HUES48 (cell line): ENCODE data around the gene LHX5.

ENCODE experiments used
- H3K27ac ChIP-seq: one replicate; pipeline ENCODE4 v1.7.0; 2013; ENCODE audit warnings: low read depth, low read length, inconsistent platforms
- H3K27me3 ChIP-seq: 2 replicates; pipeline ENCODE4 v1.6.1; 2013; ENCODE audit warnings: mild to moderate bottlenecking, low read length; ENCODE audit not compliant: control insufficient read depth, insufficient read depth
- H3K36me3 ChIP-seq: 2 replicates; pipeline ENCODE4 v1.6.1; 2013; ENCODE audit warnings: low read length; ENCODE audit not compliant: control insufficient read depth, insufficient read depth
- H3K4me1 ChIP-seq: 2 replicates; pipeline ENCODE4 v1.6.1; 2013; ENCODE audit warnings: mild to moderate bottlenecking, low read length; ENCODE audit not compliant: control insufficient read depth, insufficient read depth
- H3K4me3 ChIP-seq: 2 replicates; pipeline ENCODE4 v1.5.1; 2013; ENCODE audit warnings: mild to moderate bottlenecking, low read depth, low read length
- H3K9ac ChIP-seq: 2 replicates; pipeline ENCODE4 v1.6.1; 2013; ENCODE audit warnings: mild to moderate bottlenecking, low read depth, low read length, moderate library complexity
- H3K9me3 ChIP-seq: 2 replicates; pipeline ENCODE4 v1.6.1; 2013; ENCODE audit warnings: low read length; ENCODE audit not compliant: control insufficient read depth, insufficient read depth

Gene LHX5

DNA sequence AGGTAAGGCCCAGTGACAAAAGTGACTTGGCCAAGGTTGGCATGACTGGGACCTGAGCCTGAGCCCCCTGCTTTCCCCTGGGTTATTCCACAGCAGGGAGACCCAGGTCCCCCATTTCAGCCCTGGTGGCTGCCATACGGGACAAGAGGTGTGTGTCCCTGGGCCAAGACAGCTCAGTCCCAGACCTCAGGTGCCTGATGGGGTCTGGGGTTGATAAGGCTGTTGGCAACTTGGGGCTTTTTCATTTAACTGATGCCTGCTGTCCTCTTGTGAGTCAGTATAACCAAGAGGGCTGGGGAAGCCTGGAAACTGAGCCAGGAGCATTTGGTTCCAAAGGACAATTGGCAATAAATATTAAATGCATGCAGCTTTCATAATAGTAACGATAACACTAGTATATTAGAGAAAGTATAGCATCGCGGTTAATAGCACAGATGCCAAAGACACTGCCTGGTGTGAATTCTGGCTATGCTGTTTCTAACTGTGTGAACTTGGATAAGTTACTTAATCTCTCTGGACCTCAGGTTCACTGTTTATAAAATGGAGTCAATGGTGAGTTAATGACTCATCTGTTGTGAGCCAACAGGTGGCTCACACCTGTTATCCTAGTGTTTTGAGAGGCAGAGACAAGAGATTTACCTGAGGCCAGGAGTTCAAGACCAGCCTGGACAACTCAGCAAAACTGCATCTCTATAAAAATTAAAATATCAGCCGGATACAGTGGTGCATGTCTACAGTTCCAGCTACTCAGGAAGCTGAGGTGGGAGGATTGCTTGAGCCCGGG is 48.6 kb downstream of the LHX5 start:
- no peak overlapping the region for H3K9ac ChIP-seq
- H3K27me3 ChIP-seq = no peaks in the 10 kb centered on the region
- no peak overlapping the region for H3K4me3 ChIP-seq
- H3K27ac ChIP-seq = peak overlapping the region; percentile 66
- H3K4me1 ChIP-seq = peaks cover 4% of the 10 kb centered on the region; the same call in 1 of the 2 replicates
- H3K36me3 ChIP-seq = no peaks in the 10 kb centered on the region
- H3K9me3 ChIP-seq = no peaks in the 10 kb centered on the region

DNA sequence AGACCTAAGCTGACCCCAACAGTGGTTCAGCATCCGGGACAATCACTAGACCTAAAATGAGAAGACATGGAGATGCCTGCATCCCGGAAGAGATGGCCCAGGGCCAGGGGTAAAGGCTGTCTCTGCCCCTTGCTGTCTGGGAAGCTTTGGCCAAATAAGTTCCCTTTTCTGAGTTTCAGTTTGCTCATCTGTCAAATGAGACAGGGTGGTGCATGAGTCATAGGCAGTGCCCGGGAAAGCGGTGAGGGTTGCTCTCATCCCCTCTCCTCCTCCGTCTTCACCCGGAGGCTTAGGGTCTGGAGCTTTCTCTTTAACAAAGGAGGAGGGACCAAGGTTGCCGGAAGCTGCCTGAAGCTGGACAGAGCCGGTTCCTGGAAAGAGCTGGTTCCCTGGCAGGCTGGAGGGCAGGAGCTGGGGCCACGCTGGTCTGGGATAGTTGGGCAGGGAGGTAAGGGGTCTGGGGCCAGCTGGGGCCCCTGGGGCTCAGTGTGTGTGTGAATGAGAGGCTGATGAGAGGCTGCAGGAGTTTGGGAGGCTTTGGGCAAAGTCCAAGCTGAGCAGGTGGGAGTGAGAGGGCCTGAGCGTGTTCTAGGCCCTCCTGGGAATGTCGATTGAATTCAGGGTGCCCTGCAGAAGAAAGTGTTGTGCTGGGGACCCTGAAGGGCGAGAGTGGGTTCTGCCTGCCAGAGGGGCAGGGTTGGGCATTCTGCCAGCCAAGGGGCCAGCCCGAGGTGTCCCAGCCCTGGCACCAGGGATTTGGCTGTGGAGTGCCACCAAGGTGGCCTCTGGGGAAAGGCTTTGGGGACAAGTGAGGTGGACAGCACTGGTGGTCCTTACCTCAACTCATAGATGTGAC is 49.4 kb downstream of the LHX5 start, which contains the start of gene SDSL:
SDSL (plus strand) TSS at position 351 of the 856 bp plus-strand sequence. CDS start 5,603 bp downstream, outside the sequence.
- Histone ChIP-seq H3K9me3 (no peaks in the 10 kb centered on the region), H3K9ac (no peak within 1 kb of the TSS; the same call in 1 of the 2 replicates), H3K4me1 (peaks cover 4% of the 10 kb centered on the region; the same call in 1 of the 2 replicates), H3K36me3 (no peaks in the 10 kb centered on the region), H3K27ac (peak within 1 kb of the TSS; percentile 66), H3K4me3 (0 out of 2 replicates have a peak within 1 kb of the TSS, but pooled peaks have one; percentile 19), H3K27me3 (no peaks in the 10 kb centered on the region)

DNA sequence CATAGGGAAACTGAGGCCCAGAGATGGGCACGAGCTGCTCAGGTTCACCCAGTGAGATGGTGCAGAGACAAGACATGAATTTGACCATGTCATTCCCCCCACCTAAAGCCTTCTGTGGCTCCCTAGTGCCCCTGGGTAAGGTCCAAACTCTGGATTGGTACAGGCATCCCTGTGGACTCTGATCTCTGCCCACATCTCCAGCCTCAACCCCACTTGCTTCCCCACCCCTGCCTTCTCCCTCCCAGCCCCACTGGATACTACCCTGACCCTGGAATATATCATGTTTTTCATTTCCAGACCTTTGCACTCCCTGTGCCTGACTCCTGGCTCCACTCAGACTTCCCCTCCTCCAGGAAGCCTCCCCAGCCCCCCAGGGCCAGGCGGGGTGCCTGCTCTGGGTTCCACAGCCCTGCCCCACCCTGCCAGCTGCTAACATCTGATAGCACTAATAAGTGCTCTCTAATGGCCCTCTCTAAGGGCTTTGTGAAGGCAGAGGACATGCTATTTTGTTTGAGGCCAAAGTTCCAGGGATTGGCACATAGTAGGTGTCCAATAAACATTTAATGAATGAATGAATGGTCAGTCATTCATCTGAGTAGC is 50.6 kb downstream of the LHX5 start:
- no peak overlapping the region for H3K27ac ChIP-seq
- H3K27me3 ChIP-seq = no peaks in the 10 kb centered on the region
- H3K4me1 ChIP-seq = peaks cover 4% of the 10 kb centered on the region; the same call in 1 of the 2 replicates
- H3K4me3 ChIP-seq = no peak overlapping the region
- no peak overlapping the region for H3K9ac ChIP-seq
- H3K9me3 ChIP-seq = no peaks in the 10 kb centered on the region
- H3K36me3 ChIP-seq = no peaks in the 10 kb centered on the region

DNA sequence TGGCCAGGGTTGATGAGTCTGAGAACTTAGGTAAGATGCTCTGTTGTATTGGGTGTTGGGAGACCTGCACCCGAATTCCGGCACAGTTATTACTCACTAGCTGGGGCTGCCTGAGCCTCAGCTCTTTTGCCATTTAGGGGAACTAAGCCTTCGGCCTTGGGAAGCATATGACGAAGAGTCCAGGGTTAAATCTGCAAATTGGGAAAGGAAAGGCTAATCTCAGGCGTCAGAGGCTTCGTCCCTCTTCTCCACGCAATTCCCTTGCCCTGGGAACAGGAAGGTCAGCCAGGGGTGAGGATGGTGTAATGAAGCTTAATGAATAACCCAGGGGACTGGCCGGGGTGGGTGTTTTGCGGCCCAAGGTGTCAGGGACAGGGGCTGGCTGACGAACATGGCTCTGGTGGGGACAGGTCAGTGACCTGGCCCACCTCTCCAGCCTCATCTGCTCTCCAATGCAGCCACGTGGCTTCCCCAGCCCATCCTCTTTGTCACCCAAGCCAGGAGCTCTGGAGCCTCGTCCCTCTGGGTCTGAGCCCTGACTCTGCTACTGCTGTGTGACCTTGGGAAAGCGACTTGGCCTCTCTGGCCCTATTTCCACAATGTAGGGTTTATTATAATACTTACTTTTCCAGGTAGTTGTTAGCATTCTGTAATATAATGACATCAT is 53.3 kb downstream of the LHX5 start:
- Histone ChIP-seq H3K9me3 (no peaks in the 10 kb centered on the region), H3K27ac (no peak overlapping the region), H3K36me3 (no peaks in the 10 kb centered on the region), H3K27me3 (no peaks in the 10 kb centered on the region), H3K4me1 (peaks cover 4% of the 10 kb centered on the region; the same call in 1 of the 2 replicates), H3K4me3 (no peak overlapping the region), H3K9ac (no peak overlapping the region)

DNA sequence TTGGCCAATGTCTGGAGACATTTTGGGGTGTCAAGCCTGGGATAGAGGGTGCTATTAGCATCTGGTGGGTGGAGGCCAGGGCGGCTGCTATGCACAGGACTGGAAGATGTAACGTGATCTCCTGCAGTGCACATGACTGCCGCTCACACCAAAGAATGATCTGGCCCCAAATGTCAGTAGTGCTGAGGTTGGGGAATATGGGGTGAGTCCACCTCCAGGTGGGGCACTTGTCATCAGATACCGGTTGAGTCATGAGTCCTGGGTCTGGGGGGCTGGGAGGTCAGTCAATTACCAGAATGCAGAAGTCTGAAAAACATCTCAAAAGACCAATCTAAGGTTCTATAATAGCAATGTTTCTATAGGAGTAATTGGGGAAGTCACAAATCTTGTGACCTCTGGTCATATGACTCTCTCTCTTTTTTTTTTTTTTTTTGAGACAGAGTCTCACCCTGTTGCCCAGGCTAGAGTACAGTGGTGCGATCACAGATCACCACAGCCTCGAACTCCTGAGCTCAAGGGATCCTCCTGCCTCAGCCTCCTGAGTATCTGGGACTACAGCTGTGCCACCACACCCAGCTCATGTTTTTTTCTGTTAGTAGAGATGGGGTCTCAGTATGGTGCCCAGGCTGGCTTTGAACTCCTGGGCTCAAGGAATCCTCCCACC is 55.4 kb downstream of the LHX5 start:
- Histone ChIP-seq H3K9me3 (no peaks in the 10 kb centered on the region), H3K36me3 (no peaks in the 10 kb centered on the region), H3K27ac (no peak overlapping the region), H3K27me3 (no peaks in the 10 kb centered on the region), H3K4me1 (no peaks in the 10 kb centered on the region), H3K9ac (no peak overlapping the region), H3K4me3 (no peak overlapping the region)

DNA sequence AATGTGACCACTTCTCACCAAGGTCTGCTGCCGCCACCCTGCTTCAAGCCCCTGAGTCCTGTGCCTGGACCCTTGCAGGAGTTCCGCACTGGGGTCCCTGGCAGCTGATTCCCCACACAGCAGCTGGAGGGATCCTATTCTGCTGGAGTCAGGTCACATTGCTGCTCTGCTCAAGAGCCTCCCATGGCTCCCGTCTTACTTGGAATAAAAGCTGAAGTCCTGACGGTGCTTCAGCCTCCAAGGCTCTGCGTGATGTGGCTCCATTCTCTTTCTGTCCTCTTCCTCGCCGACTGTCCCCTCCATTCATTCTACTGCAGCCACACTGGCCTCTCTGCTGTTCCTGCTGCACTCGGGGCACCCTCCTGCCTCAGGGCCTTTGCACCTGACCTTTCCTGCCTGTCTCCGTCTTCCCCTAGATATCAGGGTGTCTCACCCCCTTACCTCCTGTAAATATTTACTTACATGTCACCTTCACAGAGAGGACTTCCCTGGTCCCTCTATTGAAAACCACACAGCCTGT is 57.1 kb downstream of the LHX5 start:
- no peak overlapping the region for H3K27ac ChIP-seq

DNA sequence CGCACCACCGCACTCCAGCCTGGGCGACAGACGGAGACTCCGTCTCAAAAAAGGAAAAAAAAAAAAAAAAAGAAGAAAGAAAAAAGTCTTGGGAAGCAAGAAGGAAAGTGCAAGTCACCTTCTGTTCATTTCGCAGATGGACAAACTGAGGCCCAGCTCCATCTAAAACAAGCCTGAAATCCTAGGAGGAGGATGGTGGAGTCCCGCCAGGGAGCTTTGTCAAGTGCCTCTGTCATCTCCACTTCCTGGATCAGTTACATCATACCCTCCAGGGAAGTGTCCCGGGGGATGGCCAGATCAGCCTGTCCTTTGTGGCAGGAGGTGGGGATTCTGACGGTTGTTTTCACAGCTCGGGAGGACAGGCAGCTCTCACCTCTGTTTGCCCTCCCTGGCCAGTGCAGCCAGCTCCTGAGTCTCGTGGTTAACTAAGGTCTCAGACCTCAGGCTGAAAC is 58.2 kb downstream of the LHX5 start:
- no peak overlapping the region for H3K4me3 ChIP-seq
- H3K9me3 ChIP-seq = no peaks in the 10 kb centered on the region
- H3K36me3 ChIP-seq = no peaks in the 10 kb centered on the region
- H3K27ac ChIP-seq = no peak overlapping the region
- H3K4me1 ChIP-seq = no peaks in the 10 kb centered on the region
- H3K9ac ChIP-seq = no peak overlapping the region
- H3K27me3 ChIP-seq = no peaks in the 10 kb centered on the region

More for the DNA sequence above, 57.1 kb downstream of the LHX5 start:
- H3K27me3 ChIP-seq = no peaks in the 10 kb centered on the region
- no peaks in the 10 kb centered on the region for H3K9me3 ChIP-seq
- no peaks in the 10 kb centered on the region for H3K36me3 ChIP-seq
- H3K9ac ChIP-seq = no peak overlapping the region
- H3K4me1 ChIP-seq = no peaks in the 10 kb centered on the region
- H3K4me3 ChIP-seq = no peak overlapping the region
